HL-60/S4 treated with phorbol 12-myristate 13-acetate at 8.2 ng/mL for 4 days and 3 days (cell line): Measurements from ENCODE around the gene TXNDC9.
"Not testable (repeated sequence)": the region's sequence is repeated elsewhere in the genome, so short reads cannot be mapped to it uniquely, and the experiment has no call there.

Experiments used
- in situ Hi-C: fragments of 300-500 bp; cut with MboI; formaldehyde crosslinking; loops from 2 replicates; pipeline ENCODE4 v1.15.0; 2022; ENCODE audit warnings: low sequenced_read_pairs

Gene TXNDC9

DNA sequence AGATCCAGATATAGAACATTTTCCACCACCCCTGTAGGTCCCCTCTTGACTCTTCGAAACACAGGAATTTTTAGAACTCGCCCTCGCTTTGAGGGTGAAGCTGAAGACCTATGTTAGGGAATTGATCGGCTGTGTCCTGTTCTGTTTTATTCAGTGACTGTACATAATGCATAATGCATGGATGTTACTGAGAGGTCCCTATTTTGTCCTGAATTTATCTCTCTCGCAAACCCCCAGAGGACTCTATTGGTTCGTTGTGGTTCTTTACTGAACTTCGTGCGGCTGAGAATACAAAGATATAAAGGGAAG is 625 bp upstream of the TXNDC9 start:
- in situ Hi-C loops: no loop called here

DNA sequence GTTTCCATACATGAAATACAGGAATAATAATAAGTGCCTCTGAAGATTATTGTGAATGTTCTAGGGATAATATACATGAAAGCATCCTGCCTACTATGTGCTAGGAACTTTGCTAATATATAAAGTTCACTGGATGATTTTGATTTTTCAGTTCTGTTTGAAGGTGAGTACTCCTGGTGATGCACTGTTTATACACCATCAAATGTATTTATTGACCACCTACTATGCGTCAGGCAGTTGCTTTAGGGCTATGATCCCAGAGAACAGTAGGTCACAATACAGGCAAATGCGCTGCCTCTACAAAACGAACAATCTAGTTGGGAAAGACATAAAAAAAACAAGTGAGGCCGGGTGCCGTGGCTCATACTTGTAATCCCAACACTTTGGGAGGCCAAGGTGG is 10.7 kb downstream of the TXNDC9 start:
- in situ Hi-C loops: no loop called here

DNA sequence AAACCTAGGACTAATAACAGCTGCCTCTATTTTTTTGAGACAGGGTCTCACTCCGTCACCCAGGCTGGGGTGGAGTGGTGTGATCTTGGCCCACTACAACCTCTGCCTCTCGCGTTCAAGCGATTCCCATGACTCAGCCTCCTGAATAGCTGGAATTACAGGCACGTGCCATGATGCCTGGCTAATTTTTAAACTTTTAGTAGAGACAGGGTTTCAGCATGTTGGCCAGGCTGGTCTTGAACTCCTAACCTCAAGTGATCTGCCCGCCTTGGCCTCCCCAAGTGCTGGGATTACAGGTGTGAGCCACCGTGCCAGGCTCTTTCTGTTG is 18.3 kb downstream of the TXNDC9 start:
- in situ Hi-C loops: not testable (repeated sequence)

DNA sequence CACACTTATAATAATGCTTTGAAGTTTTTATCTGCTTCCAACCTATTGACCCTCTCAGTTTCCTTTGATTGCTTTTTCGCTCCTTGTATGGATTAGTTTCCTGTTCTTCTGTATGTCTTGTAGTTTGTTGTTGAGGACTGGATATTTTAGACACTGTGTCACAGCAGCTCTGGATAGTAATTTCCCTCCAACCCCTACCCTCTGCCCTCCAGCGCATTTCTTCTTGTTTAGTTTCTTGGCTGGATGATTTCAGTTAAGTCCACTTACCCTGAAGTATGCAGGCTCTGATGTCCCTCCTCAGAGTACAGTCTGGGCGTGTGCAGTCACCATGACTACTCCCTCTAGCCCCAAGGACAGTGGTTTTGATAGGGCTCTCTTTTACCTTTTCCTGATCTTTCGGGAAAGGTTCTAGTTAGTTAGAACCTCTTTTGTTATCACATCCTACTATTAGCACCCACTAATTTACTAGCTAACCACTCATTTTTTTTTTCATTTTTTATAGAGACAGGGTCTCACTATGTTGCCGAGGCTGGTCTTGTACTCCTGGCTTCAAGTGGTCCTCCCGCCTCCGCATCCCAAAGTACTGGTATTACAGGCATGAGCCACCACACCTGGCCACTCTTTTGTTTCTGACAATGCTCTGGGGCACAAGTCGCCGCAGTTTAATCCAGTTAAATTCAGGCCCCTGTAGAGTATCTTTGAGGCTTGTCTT is 18.8 kb downstream of the TXNDC9 start:
- in situ Hi-C loops: no loop called here

DNA sequence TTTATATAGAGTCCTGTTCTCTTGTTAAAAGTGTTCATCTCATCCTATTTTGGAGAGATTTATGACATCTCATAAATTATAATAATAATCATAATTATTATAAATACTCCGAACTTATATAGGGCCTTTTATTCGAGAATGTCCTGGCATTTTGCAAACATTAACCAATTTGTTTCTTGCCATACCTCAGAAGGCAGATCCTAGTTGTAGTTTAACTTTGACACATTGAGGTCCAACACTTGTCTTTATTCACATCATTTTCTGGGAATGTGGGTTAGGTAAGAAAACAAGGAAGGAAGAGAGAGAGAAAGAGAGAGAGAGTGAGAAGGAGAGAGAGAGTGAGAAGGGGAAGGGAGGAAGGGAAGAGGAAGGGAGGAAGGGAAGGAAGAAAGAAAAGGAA is 35.0 kb downstream of the TXNDC9 start, which contains the start of gene LYG1:
Gene LYG1 (minus strand): TSS at position 101 of the 400 bp plus-strand sequence. CDS start 5,527 bp downstream, outside the sequence.
- in situ Hi-C loops: not testable (repeated sequence)

DNA sequence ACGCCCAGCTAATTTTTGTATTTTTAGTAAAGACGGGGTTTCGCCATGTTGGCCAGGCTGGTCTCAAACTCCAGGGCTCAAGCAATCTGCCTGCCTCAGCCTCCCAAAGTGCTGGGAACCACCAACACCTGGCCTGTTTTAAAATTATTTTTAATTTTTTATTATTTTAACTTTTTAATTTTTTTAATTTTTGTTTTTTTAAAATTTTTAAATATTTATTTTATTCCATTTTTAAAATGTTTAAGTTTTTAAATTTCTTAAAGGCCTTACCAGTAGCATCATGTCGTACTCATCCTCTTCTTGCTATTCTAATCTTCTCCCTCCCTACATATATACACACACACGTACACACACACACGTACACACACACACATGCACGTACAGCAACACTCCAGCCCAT is 36.6 kb downstream of the TXNDC9 start:
- in situ Hi-C loops: no loop called here

DNA sequence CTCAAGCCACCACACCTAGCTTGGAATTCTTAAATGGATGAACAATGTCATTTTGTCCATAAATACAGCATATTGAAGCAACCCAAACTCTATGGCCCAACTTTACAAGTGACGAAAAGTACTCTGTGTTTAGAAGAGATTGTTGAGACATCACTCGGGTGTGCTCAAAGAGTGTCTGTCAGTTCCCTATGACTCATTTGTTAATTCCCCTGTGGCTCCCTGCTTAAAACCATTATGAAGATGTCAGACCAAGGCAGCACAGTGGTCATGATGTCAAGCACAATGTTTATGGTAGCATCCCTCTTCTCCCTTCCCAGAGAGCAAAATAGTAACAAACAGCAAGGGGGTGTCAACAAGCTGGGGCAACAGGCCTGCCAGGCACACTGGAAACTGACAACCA is 38.1 kb downstream of the TXNDC9 start:
- in situ Hi-C loops: no loop called here

DNA sequence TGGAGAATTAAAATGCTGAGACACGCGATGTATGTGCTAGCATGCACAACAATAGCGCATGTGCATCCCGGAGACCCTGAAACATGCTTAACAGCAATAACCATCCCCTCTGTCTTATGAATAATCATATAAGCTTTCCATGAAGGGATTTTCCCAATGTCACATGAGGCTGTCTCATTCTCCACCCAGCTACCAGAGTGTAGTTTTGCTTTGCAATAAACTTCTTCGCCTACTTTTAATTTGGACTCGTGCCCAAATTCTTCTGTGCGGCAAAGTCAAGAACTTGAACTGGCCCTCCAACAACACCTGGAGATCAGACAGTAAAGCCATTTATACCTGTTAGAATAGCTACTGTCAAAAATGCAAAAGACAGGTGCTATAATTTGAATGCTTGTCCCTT is 50.6 kb downstream of the TXNDC9 start:
- in situ Hi-C loops: no loop called here

DNA sequence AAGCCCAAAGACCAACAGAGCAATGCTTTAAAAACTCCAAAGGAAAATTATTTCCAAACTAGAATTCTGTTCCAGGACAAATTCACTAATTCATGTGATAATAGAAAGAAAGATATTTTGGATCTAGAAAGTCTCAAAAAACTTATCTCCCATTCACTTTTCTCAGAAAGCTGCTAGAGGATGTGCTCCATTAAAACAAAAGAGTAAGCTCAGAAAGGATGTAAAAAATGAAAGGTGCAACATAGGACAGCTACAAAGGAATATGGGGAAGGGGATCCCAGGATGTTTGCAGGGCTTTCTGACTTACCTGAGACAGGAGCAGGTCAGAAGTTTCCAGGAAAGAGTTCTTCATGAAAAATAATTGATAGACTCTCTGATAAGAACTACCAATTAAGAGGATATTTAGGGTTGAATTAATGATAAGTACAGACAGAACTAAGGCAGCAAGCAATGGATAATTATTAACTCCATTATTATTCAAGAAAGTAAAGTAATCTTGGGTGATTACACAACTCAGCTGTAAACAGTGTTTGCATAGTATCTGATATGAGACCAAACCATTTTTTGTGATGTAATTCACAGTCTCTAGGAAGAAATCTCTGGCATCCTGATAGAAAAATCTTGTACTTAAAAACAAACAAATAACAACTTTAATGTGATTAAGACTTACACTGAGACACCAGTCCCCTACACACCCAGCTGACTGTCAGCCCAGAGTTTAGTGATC is 56.0 kb downstream of the TXNDC9 start:
- in situ Hi-C loops: no loop called here

DNA sequence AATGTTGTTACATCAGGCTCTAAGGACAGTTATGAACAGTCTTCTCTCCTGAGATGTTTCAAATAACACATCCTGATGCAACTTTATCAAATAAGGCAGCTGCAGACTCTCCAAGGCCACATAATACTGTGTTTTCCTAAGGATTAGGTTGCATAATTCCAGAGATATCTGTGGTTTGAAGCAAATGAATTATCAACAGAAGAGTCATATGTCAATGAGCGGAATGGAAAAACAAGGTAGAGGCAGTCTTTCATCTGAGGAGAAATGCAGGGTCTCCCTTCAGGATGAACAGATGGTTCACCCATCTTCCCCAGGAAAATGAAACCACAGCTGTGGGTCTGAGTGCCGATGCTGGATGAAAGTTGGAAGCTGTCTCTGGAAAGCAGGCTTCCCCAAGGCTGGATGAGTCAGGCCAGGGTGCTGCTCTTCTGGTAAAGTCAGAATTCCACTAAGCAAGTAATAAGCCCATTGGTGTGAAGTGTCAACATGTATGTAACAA is 57.3 kb downstream of the TXNDC9 start:
- in situ Hi-C loops: no loop called here

DNA sequence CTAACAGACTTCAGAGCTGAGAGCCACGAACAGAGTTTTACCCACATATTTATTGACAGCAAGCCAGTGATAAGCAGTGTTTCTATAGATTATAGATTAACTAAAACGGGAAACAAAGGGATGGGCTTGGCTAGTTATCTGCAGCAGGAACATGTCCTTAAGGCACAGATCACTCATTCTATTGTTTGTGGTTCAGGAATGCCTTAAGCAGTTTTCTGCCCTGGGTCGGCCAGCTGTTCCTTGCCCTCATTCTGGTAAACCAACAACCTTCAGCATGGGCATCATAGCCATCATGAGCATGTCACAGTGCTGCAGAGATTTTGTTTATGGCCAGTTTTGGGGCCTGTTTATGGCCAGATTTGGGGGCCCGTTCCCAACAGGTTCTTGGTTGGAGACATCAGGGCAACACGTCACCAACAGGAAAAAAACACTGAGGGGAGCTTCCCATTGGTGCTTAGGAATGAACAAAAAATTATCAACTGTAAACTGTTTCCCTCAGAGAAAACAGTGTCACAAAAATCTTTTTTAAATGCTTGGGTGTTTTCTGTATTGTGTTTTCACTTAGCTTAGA is 57.9 kb downstream of the TXNDC9 start:
- in situ Hi-C loops: not testable (repeated sequence)

DNA sequence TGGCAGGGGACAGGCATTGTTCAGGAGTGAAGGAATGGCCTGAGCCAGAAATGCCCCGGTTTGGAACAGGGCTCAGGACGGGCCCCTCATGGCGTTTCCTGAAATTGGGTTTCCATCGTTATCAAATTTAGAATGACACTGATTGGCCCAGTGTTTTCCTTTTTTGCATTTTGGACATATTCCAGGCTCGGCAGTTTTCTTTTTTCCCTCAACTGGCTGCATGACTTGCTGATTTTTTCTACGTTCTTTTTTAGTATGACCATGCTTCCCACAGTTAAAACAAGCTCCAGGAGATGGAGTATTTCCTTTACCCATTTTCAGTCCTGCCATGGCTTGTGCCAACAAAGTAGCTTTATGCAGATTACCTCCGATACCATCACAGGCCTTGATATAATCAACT is 60.3 kb downstream of the TXNDC9 start:
- in situ Hi-C loops: no loop called here
